ENCODE measurements around the gene DNAJC22.

Gene DNAJC22

DNA sequence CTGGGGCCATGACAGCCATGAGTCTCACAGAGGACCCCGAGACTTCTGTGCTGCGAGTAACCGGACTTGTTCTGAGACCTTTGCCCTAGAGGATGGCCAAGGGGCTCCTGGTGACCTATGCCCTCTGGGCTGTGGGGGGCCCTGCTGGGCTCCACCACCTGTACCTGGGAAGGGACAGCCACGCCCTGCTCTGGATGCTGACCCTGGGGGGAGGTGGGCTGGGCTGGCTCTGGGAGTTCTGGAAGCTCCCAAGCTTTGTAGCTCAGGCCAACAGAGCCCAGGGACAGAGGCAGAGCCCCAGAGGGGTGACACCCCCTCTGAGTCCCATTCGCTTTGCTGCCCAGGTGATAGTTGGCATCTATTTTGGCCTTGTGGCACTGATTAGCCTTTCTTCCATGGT lies 2.1 kb downstream of the DNAJC22 start:
- TF ChIP-seq GATA2 (IDR thresholded peaks at IDR 0.05; ENCODE audit: low read depth, low read length) (no peak), GATA3 (IDR thresholded peaks at IDR 0.05; ENCODE audit: low read depth, low read length) (no peak)

DNA sequence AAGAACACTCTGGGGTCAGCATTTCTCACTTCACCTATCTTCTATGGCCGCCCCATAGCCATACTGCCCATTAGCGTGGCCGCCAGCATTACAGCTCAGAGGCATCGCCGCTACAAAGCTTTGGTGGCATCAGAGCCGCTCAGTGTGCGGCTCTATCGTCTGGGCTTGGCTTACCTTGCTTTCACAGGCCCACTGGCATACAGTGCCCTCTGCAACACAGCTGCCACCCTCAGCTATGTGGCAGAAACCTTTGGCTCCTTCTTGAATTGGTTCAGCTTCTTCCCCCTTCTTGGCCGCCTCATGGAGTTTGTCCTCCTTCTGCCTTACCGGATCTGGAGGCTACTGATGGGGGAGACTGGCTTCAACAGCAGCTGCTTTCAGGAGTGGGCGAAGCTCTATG lies 2.6 kb downstream of the DNAJC22 start:
- TF ChIP-seq GATA3 (IDR thresholded peaks at IDR 0.05; ENCODE audit: low read depth, low read length), result no peak
- TF ChIP-seq GATA2 (IDR thresholded peaks at IDR 0.05; ENCODE audit: low read depth, low read length), result no peak

DNA sequence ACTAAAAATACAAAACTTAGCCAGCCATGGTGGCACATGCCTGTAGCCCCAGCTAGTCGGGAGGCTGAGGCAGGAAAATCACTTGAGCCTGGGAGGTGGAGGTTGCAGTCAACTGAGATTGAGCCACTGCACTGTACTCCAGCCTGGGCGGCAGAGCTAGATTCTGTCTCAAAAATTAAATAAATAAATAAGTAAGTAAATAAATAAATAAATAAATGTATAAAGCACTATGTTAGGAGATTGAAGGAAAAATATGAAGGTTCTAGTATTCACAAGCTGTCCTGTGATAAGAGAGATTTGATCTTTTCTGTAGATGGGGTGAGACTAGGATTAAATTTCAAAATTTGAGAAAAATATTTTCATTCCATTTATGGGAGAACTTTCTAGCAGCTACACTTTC lies 5.7 kb downstream of the DNAJC22 start:
- no peak for TF ChIP-seq GATA2 (IDR thresholded peaks at IDR 0.05; ENCODE audit: low read depth, low read length)
- TF ChIP-seq GATA3 (IDR thresholded peaks at IDR 0.05; ENCODE audit: low read depth, low read length), result no peak

DNA sequence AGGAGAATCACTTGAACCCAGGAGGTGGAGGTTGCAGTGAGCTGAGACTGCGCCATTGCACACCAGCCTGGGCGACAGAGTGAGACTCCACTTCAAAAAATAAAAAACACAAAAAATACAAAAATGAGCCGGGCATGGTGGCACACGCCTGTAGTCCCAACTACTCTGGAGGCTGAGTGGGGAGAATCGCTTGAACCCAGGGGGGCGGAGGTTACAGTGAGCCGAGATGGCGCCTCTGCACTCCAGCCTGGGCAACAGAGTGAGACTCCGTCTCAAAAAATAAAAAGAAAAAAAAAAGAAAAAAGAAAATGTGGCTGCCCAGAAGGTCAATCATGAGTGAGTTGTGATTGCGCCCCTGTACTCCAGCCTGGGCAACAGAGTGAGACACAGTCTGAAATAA lies 9.2 kb downstream of the DNAJC22 start:
- TF ChIP-seq GATA3 (IDR thresholded peaks at IDR 0.05; ENCODE audit: low read depth, low read length) (no peak), GATA2 (IDR thresholded peaks at IDR 0.05; ENCODE audit: low read depth, low read length) (no peak)

DNA sequence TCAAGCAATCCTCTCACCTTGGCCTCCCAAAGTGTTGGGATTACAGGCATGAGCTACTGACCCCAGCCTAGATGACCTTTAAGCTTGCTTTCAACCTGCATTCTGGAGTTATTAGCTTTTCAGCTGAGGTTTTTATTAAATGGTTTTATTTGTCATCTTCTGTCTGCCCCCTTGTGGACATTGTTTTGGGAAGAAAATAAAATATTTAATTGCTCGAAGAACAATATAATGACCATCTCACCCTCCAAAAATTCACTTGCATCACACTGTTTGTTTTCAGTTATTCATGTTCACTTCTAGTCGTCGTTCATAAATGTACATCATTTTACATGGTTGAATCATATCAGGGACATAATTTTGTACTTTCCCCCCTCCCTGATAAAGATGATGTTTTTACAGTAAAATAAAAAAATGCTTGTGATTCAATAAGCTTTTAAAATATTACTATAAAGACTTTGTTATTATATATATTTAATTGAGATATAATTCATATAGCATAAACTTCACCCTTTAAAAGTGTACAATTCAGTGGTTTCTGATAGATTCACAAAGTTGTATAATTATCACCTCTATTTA lies 10.5 kb downstream of the DNAJC22 start:
- no peak for TF ChIP-seq GATA2 (IDR thresholded peaks at IDR 0.05; ENCODE audit: low read depth, low read length)

DNA sequence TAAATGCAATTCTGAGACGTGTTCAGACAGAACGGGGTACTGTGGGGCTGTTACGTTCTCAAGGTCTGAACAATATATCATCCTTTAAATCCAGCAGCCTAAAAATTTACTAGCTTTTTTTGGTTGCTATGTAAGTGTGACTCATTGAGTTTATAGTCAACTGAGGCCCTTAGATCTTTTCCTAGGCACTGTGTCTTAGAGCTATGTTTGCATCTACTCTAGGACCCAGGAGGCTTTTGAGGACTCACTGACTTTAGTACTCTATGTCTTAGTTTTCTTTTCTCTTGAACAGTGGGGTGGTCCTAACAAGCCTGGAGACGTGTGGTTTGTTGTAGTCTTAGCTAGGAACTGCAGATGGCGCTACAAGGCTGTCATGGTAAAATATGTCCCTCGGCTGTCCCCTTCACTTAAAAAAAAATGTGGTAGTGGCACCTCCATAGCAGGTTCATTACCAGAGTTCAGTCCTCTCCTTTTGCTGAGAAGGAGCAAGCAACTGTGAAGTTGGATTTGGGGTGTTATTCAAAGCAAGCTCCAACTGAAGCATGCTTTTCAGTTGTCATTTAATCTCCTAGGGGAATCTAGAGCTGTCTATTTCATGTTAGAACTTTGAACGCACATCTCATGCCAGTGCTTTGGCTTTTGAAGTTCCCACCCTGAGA lies 11.9 kb downstream of the DNAJC22 start:
- TF ChIP-seq GATA2 (IDR thresholded peaks at IDR 0.05; ENCODE audit: low read depth, low read length), result no peak
- no peak for TF ChIP-seq GATA3 (IDR thresholded peaks at IDR 0.05; ENCODE audit: low read depth, low read length)

DNA sequence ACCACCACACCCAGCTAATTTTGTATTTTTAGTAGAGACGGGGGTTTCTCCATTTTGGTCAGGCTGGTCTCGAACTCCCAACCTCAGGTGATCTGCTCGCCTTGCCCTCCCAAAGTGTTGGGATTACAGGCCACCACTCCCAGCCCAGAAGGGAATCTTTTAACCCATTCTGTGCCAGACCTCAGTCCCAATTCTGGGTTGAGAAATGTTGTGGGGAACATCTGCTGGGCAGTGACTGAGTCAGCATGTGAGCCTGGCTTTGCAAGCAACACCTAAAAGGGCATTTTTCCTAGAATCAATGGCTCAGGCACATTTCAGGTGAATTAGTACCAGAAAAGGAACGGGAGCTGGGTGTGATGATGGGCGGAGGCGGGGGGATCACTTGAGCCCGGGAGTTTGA lies 13.0 kb downstream of the DNAJC22 start:
- TF ChIP-seq GATA2 (IDR thresholded peaks at IDR 0.05; ENCODE audit: low read depth, low read length) (no peak), GATA3 (IDR thresholded peaks at IDR 0.05; ENCODE audit: low read depth, low read length) (no peak)

DNA sequence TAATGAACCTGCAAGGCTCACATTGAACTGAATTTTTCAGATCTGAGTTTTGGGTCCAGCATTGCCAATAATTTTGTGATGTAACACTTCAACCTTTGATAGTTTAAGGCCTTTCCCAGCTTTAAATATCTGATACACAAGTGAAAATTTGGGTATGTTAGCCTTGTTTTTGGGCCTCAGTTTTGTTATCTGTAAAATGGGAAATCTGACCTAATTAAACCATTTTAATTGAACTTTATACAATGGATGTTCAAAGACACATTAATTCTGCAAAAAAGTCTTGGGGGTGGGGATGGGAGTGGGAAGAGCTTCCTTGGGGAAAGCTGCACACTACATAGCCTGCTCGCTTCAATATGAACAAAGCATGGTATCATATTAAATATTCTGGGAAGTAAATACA lies 15.4 kb downstream of the DNAJC22 start:
- no peak for TF ChIP-seq GATA3 (IDR thresholded peaks at IDR 0.05; ENCODE audit: low read depth, low read length)
- no peak for TF ChIP-seq GATA2 (IDR thresholded peaks at IDR 0.05; ENCODE audit: low read depth, low read length)

DNA sequence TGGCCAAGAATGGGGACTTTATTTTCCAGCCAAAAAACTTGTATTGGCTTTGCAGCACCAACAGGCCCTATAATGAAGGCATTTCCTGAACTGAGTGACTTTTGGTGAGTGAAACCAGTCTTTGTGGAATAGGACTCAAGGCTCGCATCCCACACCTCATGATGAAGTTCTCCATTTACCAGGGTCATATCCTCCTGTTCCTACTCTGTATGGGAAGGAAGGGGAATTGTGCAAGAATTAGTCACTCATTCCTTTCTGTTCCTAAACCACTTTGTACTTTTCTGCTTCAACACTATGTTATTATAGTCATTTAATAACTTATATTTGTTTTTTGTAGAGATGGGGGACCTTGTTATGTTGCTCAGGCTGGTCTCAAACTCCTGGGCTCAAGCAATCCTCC lies 18.3 kb downstream of the DNAJC22 start:
- TF ChIP-seq GATA3 (IDR thresholded peaks at IDR 0.05; ENCODE audit: low read depth, low read length) (no peak), GATA2 (IDR thresholded peaks at IDR 0.05; ENCODE audit: low read depth, low read length) (no peak)

DNA sequence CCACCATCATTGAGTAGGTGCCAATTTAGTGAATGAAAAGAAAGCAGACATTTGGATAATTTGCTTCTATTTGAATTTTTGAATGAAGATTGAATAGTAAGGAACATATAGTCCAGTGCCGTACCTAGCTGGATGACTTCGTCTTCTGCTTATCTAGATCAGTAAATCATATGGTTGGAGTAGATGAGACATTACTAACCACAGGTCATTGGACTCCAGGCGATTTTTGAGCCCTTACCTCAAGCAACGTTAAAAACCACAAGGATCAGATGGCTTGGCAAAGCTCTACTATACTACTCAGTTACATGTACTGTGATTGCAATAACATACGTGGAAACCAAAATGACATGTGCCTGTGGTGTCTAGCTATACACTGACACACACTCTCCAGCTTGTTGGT lies 18.9 kb downstream of the DNAJC22 start:
- TF ChIP-seq GATA2 (IDR thresholded peaks at IDR 0.05; ENCODE audit: low read depth, low read length) (no peak), GATA3 (IDR thresholded peaks at IDR 0.05; ENCODE audit: low read depth, low read length) (no peak)

DNA sequence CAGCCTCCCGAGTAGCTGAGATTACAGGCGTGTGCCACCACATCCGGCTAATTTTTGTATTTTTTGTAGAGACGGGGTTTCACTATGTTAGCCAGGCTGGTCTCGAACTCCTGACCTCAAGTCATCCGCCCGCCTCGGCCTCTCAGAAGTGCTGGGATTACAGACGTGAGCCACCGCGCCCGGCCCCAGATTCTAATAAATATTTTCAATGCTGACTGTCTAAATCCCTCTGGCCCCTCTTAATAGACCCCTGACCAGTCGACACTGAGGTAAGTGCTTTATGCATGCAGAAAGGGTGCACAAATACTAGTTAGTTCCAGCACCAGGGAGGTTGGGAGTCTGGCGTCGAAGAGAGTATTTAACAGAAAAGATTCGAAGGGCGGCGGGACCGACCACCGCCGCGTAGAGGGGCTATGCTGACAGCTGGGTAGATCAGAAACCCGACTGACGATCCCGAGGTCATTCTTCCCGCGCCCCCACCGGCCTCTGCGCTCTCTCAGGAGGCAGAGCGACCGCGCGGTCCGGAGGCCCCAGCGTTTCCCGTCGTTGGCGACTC lies 19.5 kb downstream of the DNAJC22 start:
- TF ChIP-seq GATA2 (IDR thresholded peaks at IDR 0.05; ENCODE audit: low read depth, low read length) (no peak), GATA3 (IDR thresholded peaks at IDR 0.05; ENCODE audit: low read depth, low read length) (no peak)

DNA sequence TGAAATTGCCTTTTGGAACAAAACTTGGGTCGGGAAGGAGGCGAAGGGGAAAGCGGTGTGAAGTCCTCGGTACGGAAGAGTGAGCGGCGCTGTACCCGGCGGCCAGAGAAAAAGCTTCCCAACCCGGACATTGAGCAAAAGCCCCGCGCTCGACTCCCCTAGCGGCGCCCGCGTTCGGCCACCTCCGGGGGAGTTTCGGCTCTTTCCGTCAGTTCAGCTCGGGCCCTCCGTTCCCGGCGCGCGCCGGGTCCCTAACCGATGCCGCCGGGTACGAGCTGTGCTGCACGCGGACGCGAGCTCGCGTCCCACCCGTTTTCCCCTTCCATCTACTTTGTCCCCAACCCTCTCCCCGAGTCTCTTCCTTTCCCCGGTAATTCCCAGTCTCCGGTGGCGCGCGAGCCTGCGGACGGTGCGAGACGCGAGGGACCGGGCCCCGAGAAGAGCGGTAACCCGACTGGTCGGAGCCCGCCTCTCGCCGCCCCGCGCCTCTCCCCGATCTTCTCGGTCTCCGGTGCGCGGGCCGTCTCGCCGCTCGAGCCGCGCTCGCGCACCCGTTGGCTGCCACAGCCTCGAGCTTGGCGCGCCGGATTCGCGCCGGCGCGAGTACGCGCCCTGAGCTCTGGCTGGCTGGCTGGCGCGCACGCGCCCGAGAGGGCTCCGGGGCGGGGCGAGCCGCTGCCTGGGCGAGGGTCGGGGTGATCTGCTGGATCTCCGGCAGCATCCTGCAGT lies 20.1 kb downstream of the DNAJC22 start:
- TF ChIP-seq GATA2 (IDR thresholded peaks at IDR 0.05; ENCODE audit: low read depth, low read length), result no peak; the same call in 1 of the 2 replicates
- no peak for TF ChIP-seq GATA3 (IDR thresholded peaks at IDR 0.05; ENCODE audit: low read depth, low read length)

DNA sequence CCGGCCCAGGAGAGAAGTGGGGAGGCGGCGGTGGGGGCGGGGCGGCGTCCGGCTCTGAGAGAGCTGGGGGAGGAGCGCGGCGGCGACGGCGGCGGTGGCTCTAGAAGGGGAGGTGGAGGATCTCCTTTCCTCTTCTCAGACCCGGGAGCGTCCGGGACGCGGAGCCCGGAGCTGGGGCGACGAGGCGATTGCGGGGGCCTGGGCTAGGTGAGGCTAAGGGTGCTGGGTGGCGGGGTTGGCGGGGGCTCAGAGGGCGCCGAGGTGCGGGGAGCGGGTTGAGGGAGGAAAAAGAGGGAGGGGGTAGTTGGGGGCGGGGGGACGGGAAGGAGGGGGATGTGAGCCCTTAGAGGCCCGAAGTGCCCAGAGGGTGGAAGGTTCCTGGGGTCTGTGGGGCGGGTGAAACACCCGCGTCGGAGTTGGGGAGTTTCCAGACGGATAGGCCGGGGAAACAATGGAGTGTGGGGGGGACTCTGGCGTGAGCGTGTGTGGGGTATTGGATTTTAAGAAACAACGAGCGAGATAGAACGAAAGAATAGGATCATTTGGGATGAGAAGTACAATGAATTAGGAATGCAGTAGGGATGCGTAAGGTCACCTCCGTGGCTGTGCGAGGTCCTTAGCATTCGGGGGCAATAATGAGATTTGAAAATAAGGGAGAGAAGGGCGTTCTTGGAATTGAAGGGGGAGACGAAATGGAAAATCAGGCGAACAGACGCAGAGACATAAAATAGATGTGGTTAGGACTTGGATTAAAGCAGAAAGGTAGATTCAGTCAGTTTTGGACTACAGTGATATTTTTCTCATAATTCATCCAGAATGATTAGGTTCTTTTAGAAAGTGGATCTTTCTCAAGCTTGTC lies 20.9 kb downstream of the DNAJC22 start, which contains the start of gene SPATS2:
Gene SPATS2 (plus strand): TSS at position 82 of the 859 bp plus-strand sequence. CDS start 93,551 bp downstream, outside the sequence.
- TF ChIP-seq GATA2 (IDR thresholded peaks at IDR 0.05; ENCODE audit: low read depth, low read length) (no peak), GATA3 (IDR thresholded peaks at IDR 0.05; ENCODE audit: low read depth, low read length) (no peak)

DNA sequence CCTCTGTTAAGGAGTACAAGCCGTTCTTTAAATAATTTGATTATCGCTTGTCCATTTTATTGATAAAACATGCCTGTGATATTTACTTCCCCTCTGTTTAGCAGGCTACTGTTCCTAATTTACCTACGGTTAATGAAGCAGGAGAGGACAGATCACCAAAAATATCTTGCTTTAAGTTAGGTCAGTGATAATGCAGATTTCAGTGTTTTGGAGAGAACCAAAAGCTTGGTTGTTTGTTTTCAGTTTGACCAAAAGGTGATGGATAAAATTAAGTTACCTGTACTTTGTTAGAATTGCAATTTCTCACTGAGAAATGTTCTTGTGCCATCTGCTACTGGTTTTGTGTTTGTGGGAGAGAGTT lies 21.5 kb downstream of the DNAJC22 start:
- no peak for TF ChIP-seq GATA3 (IDR thresholded peaks at IDR 0.05; ENCODE audit: low read depth, low read length)
- no peak for TF ChIP-seq GATA2 (IDR thresholded peaks at IDR 0.05; ENCODE audit: low read depth, low read length)
